ENCODE measurements around the gene MIX23. TPM values are rescaled to one million over a fixed set of nuclear protein-coding genes. Genes with fewer than 3 reads are reported as not detected.
A peak's percentile ranks its signal among the peaks of the same experiment; 100 is the strongest.

The MIX23 gene
- total and polyA plus RNA-seq, 10 of the 15 experiments (the other 5 are each of a cell fraction or from before 2014, with no cell fraction given): 30.0 to 176 (median 62.4) TPM

- no peaks in the 10 kb centered on the region for H3K79me2 ChIP-seq (ENCODE audit: control insufficient read depth, insufficient read depth, low read length)
- H3K4me3 ChIP-seq: no peak overlapping the region
- SMC1A ChIA-PET (ENCODE audit: uncharacterized antibody, unreplicated experiment): interaction anchor here (0.7 to 7.9 kb wide), 16 partner anchors 10 to 774 kb away, joined by 3 to 191 read pairs (median 6); partner anchors contain the start of gene CSTA
- no peaks in the 10 kb centered on the region for H4K20me1 ChIP-seq (ENCODE audit: control insufficient read depth, insufficient read depth)
- no peaks in the 10 kb centered on the region for H3K27me3 ChIP-seq (replicated peaks in 1 of 2; ENCODE audit: control insufficient read depth in 2 of 2, insufficient read depth in 2 of 2, low read length in 1 of 2)
- no peak for TF ChIP-seq FOXM1 (IDR thresholded peaks at IDR 0.05; ENCODE audit: low read depth, low read length)
- peak; percentile 77; the same call in 1 of the 2 replicates for TF ChIP-seq SPI1 (IDR thresholded peaks at IDR 0.05; ENCODE audit: borderline replicate concordance, insufficient read depth, low read depth, low read length)
- TF ChIP-seq DPF2 (IDR thresholded peaks at IDR 0.05): 0 out of 2 replicates have a peak, but pooled peaks have one; percentile 28
- no peak for TF ChIP-seq ZNF687 (IDR thresholded peaks at IDR 0.05)
- TF ChIP-seq MTA2 (IDR thresholded peaks at IDR 0.05; ENCODE audit: low read depth): peak; percentile 54
- 0 out of 2 replicates have a peak, but pooled peaks have one; percentile 24 for TF ChIP-seq NBN (IDR thresholded peaks at IDR 0.05)
- TF ChIP-seq YY1 (IDR thresholded peaks at IDR 0.05; ENCODE audit: low read depth, low read length): no peak
- peak; percentile 18; the same call in 1 of the 2 replicates for TF ChIP-seq IKZF1 (conservative IDR thresholded peaks at IDR 0.05)
- no peak for TF ChIP-seq IRF5 (IDR thresholded peaks at IDR 0.05; ENCODE audit: borderline replicate concordance)
- TF ChIP-seq IKZF2 (IDR thresholded peaks at IDR 0.05): peak in 1 of 2 experiments; percentile 13; a peak in 1 of 4 replicates
- ATAC-seq: peak; percentile 79
- in situ Hi-C loops (cut with MboI): loop anchor here (10.0 kb wide), 1 partner anchor 809 kb away; the partner anchor contains the start of gene POLQ
- CTCF ChIA-PET: interaction anchor here (0.5 to 7.9 kb wide), 14 partner anchors 9 to 278 kb away, joined by 3 to 192 read pairs (median 4); no protein-coding TSS in a partner anchor
- no peaks in the 10 kb centered on the region for H3K4me1 ChIP-seq (ENCODE audit: control insufficient read depth, insufficient read depth, low read length)
- H3K9ac ChIP-seq (ENCODE audit: control insufficient read depth, insufficient read depth, low read length): no peak overlapping the region
- peaks cover 0 to 3% of the 10 kb centered on the region in 2 experiments; a peak in 1 of 4 replicates for H3K36me3 ChIP-seq (ENCODE audit: control insufficient read depth in 2 of 2, insufficient read depth in 2 of 2, low read length in 1 of 2)
- BruUV-seq (replicated peaks): no TSS peak
- H3K27ac ChIP-seq (ENCODE audit: control insufficient read depth, insufficient read depth): no peak overlapping the region
- H3K4me2 ChIP-seq (ENCODE audit: control insufficient read depth, insufficient read depth): no peak overlapping the region
- H3K9me3 ChIP-seq (replicated peaks; ENCODE audit: control insufficient read depth, insufficient read depth, low read length): no peaks in the 10 kb centered on the region
- RAD21 ChIA-PET (ENCODE audit: unreplicated experiment): interaction anchor here (0.7 to 7.4 kb wide), 14 partner anchors 9 to 805 kb away, joined by 3 to 114 read pairs (median 6); partner anchors contain the start of genes CSTA and FAM162A
- intact Hi-C loops (cut with micrococcal nuclease; ENCODE audit: unreplicated experiment): no loop called here
- WGBS (ENCODE audit: insufficient coverage, insufficient replicate concordance, low lambda C conversion rate, missing lambda C conversion rate): 38% methylated on average over 1 of the region's 1 CpG
- POLR2A ChIA-PET: interaction anchor here (0.8 kb wide), 2 partner anchors 8 to 32 kb away, joined by 3 read pairs; no protein-coding TSS in a partner anchor
- H2AFZ ChIP-seq (ENCODE audit: control insufficient read depth, low read depth, low read length): no peak overlapping the region; the same call in 1 of the 2 replicates
- FAIRE-seq: no peak
- no peak for DNase-seq (ENCODE audit: low read depth, low spot score)
Measured at GRCh38 chr3:122353893-122354401, 29.1 kb downstream of the MIX23 start.

Data from GM12878 (cell line).